Measurements from ENCODE around the gene LIPC. TPM values are rescaled to one million over a fixed set of nuclear protein-coding genes. Genes with fewer than 3 reads are reported as not detected.

The LIPC gene
- polyA plus RNA-seq, 1 experiment: 0.31 TPM

DNA sequence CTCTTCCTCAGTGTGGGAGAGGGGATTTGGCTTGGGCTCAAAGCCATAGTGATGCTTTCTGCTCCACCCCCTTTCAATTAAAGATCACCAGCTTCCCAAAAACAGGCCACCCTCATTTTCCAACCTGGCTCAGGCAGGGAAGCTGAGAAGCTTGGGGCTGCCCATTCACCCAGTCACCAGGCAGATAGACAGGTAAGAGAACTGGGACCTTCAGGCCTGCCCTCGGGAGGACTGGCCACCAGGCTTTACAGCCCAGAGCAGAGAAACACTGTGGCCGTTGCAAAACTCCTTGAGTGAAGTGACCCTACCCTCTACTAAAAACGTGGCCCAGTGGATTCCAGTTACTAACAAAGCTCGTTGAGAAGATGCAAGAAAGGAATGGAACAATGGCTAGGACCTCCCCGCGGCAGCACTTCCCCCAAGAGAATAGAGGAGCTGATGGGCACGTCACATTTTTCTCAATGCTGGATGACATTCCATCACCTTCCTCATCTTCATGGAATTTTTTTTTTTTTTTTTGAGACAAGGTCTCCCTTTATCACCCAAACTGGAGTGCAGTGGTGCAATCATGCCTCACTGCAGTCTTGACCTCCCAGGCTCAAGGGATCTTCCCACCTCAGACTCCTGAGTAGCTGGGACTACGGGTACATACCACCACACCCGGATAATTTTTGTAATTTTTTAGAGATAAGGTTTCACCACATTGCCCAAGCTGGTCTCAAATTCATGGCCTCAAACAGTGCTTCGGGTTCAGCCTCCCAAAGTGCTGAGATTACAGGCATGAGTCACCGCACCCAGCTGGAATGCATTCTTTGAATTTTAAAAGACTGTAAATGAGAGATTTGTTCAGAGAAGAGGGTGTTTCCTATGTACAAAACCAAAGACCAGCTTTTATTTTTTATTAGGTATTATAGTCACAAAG is 37.9 kb downstream of the LIPC start:
- CTCF ChIA-PET: interaction anchor here (0.8 kb wide), 1 partner anchor 163 kb away, joined by 3 read pairs; no protein-coding TSS in a partner anchor
- DNase-seq (ENCODE audit: low read depth): peak; percentile 93
- no peaks in the 10 kb centered on the region for H3K27me3 ChIP-seq (ENCODE audit: control insufficient read depth, insufficient read depth, low read length)
- no peaks in the 10 kb centered on the region for H3K36me3 ChIP-seq (ENCODE audit: control insufficient read depth, insufficient read depth, low read length)
- no peak for TF ChIP-seq CTCF (IDR thresholded peaks at IDR 0.05; ENCODE audit: insufficient read depth, low read depth, low read length)
- H3K4me3 ChIP-seq (ENCODE audit: low read depth, low read length): no peak overlapping the region
- POLR2A ChIA-PET: interaction anchor here (0.7 kb wide), 2 partner anchors 127 to 137 kb away, joined by 3 to 10 read pairs; no protein-coding TSS in a partner anchor

- no peak for TF ChIP-seq CTCF (IDR thresholded peaks at IDR 0.05; ENCODE audit: insufficient read depth, low read depth, low read length)
- no peaks in the 10 kb centered on the region for H3K27me3 ChIP-seq (ENCODE audit: control insufficient read depth, insufficient read depth, low read length)
- CTCF ChIA-PET: no interaction called here
- DNase-seq (ENCODE audit: low read depth): no peak
- no peak overlapping the region for H3K4me3 ChIP-seq (ENCODE audit: low read depth, low read length)
- no peaks in the 10 kb centered on the region for H3K36me3 ChIP-seq (ENCODE audit: control insufficient read depth, insufficient read depth, low read length)
- POLR2A ChIA-PET: no interaction called here
These were observed 39.6 kb downstream of the LIPC start for GRCh38 chr15:58471348-58471747.

- POLR2A ChIA-PET: no interaction called here
These were observed 40.4 kb downstream of the LIPC start for GRCh38 chr15:58472221-58472620.

GRCh38 chr15:58472821-58473581 is 41.2 kb downstream of the LIPC start:
- no peaks in the 10 kb centered on the region for H3K27me3 ChIP-seq (ENCODE audit: control insufficient read depth, insufficient read depth, low read length)
- TF ChIP-seq CTCF (IDR thresholded peaks at IDR 0.05; ENCODE audit: insufficient read depth, low read depth, low read length): no peak
- CTCF ChIA-PET: no interaction called here
- POLR2A ChIA-PET: no interaction called here
- no peak overlapping the region for H3K4me3 ChIP-seq (ENCODE audit: low read depth, low read length)
- no peaks in the 10 kb centered on the region for H3K36me3 ChIP-seq (ENCODE audit: control insufficient read depth, insufficient read depth, low read length)
- no peak for DNase-seq (ENCODE audit: low read depth)

More at GRCh38 chr15:58472221-58472620, 40.4 kb downstream of the LIPC start:
- H3K4me3 ChIP-seq (ENCODE audit: low read depth, low read length): no peak overlapping the region
- TF ChIP-seq CTCF (IDR thresholded peaks at IDR 0.05; ENCODE audit: insufficient read depth, low read depth, low read length): no peak
- no peaks in the 10 kb centered on the region for H3K27me3 ChIP-seq (ENCODE audit: control insufficient read depth, insufficient read depth, low read length)
- CTCF ChIA-PET: interaction anchor here (0.6 kb wide), 1 partner anchor 32 kb away, joined by 3 read pairs; no protein-coding TSS in a partner anchor
- no peaks in the 10 kb centered on the region for H3K36me3 ChIP-seq (ENCODE audit: control insufficient read depth, insufficient read depth, low read length)
- DNase-seq (ENCODE audit: low read depth): no peak

DNA sequence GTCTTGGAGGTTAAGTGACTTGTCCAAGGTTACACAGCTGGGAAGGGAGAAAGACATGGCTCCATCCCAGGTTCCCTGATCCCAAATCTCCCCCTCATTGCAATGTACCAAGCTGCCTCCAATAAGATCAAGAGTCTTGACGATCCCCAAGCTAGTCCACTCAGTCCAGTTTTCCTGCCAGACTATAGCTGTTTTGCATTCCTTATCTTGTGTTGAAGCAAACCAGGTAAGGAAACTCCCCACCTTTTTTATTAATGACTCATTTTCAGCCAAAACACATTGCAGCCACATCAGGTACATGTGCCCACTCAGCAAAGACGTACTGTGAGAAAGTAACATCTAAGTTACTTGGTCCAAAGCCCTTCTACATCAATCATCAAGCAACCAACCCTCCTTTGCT is 41.9 kb downstream of the LIPC start:
- no peaks in the 10 kb centered on the region for H3K36me3 ChIP-seq (ENCODE audit: control insufficient read depth, insufficient read depth, low read length)
- TF ChIP-seq CTCF (IDR thresholded peaks at IDR 0.05; ENCODE audit: insufficient read depth, low read depth, low read length): no peak
- no peak overlapping the region for H3K4me3 ChIP-seq (ENCODE audit: low read depth, low read length)
- no peaks in the 10 kb centered on the region for H3K27me3 ChIP-seq (ENCODE audit: control insufficient read depth, insufficient read depth, low read length)
- CTCF ChIA-PET: interaction anchor here (1.2 kb wide), 1 partner anchor 11 kb away, joined by 3 read pairs; no protein-coding TSS in a partner anchor
- DNase-seq (ENCODE audit: low read depth): peak; percentile 54
- POLR2A ChIA-PET: no interaction called here

All from BJ (cell line).